HG02840 (cell line): ENCODE data around the gene NXPH3.

Experiments used
- ATAC-seq: cut with Tn5 transposase; IDR thresholded peaks from one replicate; pipeline ENCODE4 v1.9.1; 2021; ENCODE audit warnings: mild to moderate bottlenecking, moderate library complexity, moderate number of reproducible peaks; ENCODE audit not compliant: unreplicated experiment, low FRiP score

The NXPH3 gene

GRCh38 chr17:49574945-49575678 is 559 bp upstream of the NXPH3 start:
- ATAC-seq, result no peak

GRCh38 chr17:49576088-49576916 is 631 bp downstream of the NXPH3 start:
- no peak for ATAC-seq

GRCh38 chr17:49576917-49577649 is 1.4 kb downstream of the NXPH3 start:
- no peak for ATAC-seq

- ATAC-seq, result no peak
Observed at GRCh38 chr17:49577650-49577934, 1.9 kb downstream of the NXPH3 start.

- no peak for ATAC-seq
Observed at GRCh38 chr17:49577963-49578362, 2.3 kb downstream of the NXPH3 start.

- no peak for ATAC-seq
Observed at GRCh38 chr17:49578414-49578813, 2.7 kb downstream of the NXPH3 start.

- no peak for ATAC-seq
Observed at GRCh38 chr17:49578952-49579500, 3.4 kb downstream of the NXPH3 start.

GRCh38 chr17:49579522-49579921 is 3.9 kb downstream of the NXPH3 start:
- ATAC-seq, result no peak

- no peak for ATAC-seq
Observed at GRCh38 chr17:49580055-49580721, 4.5 kb downstream of the NXPH3 start.

- ATAC-seq, result no peak
Observed at GRCh38 chr17:49580981-49581647, 5.4 kb downstream of the NXPH3 start.

- ATAC-seq, result no peak
Observed at GRCh38 chr17:49581648-49581998, 6.0 kb downstream of the NXPH3 start.

- no peak for ATAC-seq
Observed at GRCh38 chr17:49582055-49582722, 6.5 kb downstream of the NXPH3 start.

- ATAC-seq, result no peak
Observed at GRCh38 chr17:49582789-49583188, 7.1 kb downstream of the NXPH3 start.

GRCh38 chr17:49583226-49583625 is 7.6 kb downstream of the NXPH3 start:
- ATAC-seq, result no peak

- no peak for ATAC-seq
Observed at GRCh38 chr17:49583889-49584288, 8.2 kb downstream of the NXPH3 start.

GRCh38 chr17:49585422-49586027 is 9.9 kb downstream of the NXPH3 start:
- ATAC-seq, result no peak

GRCh38 chr17:49587366-49588073 is 11.8 kb downstream of the NXPH3 start:
- ATAC-seq, result no peak

GRCh38 chr17:49588312-49588711 is 12.6 kb downstream of the NXPH3 start:
- no peak for ATAC-seq
